Body of pancreas (tissue), 4 donors: ENCODE data around the gene PAPPA.

ENCODE experiments used
- CTCF ChIP-seq, 7 experiments: fragments of 450-650 bp in 4 of 7; fragments of 200-600 bp in 3 of 7; sonication (generic) in 3 of 7; IDR thresholded peaks; one replicate each; pipeline ENCODE4 v1.5.1; 2016 to 2019; ENCODE audit warnings: antibody characterized with exemption in 7 of 7
- POLR2A ChIP-seq, 3 donors: fragments of 450-650 bp; IDR thresholded peaks; one replicate each; pipeline ENCODE4 v1.6.1; 2016; ENCODE audit warnings: antibody characterized with exemption in 3 of 3, mild to moderate bottlenecking in 2 of 3

GRCh38 chr9:116262448-116262847 is 108.9 kb downstream of the PAPPA start:
- TF ChIP-seq CTCF (IDR thresholded peaks at IDR 0.05) (no peak), POLR2A (IDR thresholded peaks at IDR 0.05) (no peak)
